Calu3 (cell line): ENCODE measurements around the gene UBE2Q2. TPM values are rescaled to one million over a fixed set of nuclear protein-coding genes. Genes with fewer than 3 reads are reported as not detected.
"Not testable (repeated sequence)": the region's sequence is repeated elsewhere in the genome, so short reads cannot be mapped to it uniquely, and the experiment has no call there.

Experiments used
- BruUV-seq: library from RNA; stranded (reverse); fragments of 400-500 nt; replicated peaks from 2 replicates; lab custom pipeline; 2021; lab: Mats Ljungman, UMichigan
- CTCF ChIA-PET: fragments of 300-600 bp; sonication (Branson Sonifier 250); formaldehyde crosslinking; loops from one replicate; lab custom pipeline; 2022; ENCODE audit warnings: antibody characterized with exemption; lab: Charles Lee
- DNase-seq: peaks from one replicate; pipeline ENCODE4 v3.0.0; 2022
- H3K27ac Mint-ChIP-seq: one replicate; pipeline ENCODE4 v1.8.0; 2022; ENCODE audit warnings: mixed read lengths; ENCODE audit not compliant: unreplicated experiment
- H3K27me3 Mint-ChIP-seq: one replicate; pipeline ENCODE4 v1.8.0; 2022; ENCODE audit warnings: mixed read lengths; ENCODE audit not compliant: unreplicated experiment
- H3K36me3 Mint-ChIP-seq: one replicate; pipeline ENCODE4 v1.8.0; 2022; ENCODE audit warnings: mild to moderate bottlenecking, moderate library complexity, mixed read lengths; ENCODE audit not compliant: insufficient read depth, unreplicated experiment
- H3K4me1 Mint-ChIP-seq: one replicate; pipeline ENCODE4 v1.8.0; 2022; ENCODE audit warnings: mild to moderate bottlenecking, low read depth, mixed read lengths; ENCODE audit not compliant: unreplicated experiment
- H3K4me3 Mint-ChIP-seq: one replicate; pipeline ENCODE4 v1.8.0; 2022; ENCODE audit warnings: mild to moderate bottlenecking, low read depth, moderate library complexity, mixed read lengths; ENCODE audit not compliant: unreplicated experiment
- H3K9me3 Mint-ChIP-seq: one replicate; pipeline ENCODE4 v1.8.0; 2022; ENCODE audit warnings: low read depth, mixed read lengths; ENCODE audit not compliant: unreplicated experiment
- CTCF ChIP-seq: fragments of 200-600 bp; IDR thresholded peaks from one replicate; pipeline ENCODE4 v1.8.0; 2022; ENCODE audit warnings: antibody characterized with exemption; ENCODE audit not compliant: unreplicated experiment
- intact Hi-C: fragments of 100-400 bp; cut with micrococcal nuclease; formaldehyde crosslinking; loops from one replicate; pipeline ENCODE4 v1.10.0; 2022; ENCODE audit not compliant: unreplicated experiment
- total RNA-seq: library from RNA; stranded (reverse); gene quantifications from 2 replicates; pipeline ENCODE4 v1.2.3, GENCODE V29; 2022

Gene UBE2Q2
- total RNA-seq, 1 experiment from 2014 or later = 34.7 TPM

- no peak for TF ChIP-seq CTCF
- Mint-ChIP-seq H3K27me3 (no peaks in the 10 kb centered on the region), H3K36me3 (no peaks in the 10 kb centered on the region), H3K4me3 (no peak overlapping the region), H3K4me1 (no peaks in the 10 kb centered on the region), H3K9me3 (no peaks in the 10 kb centered on the region), H3K27ac (no peak overlapping the region)
- CTCF ChIA-PET = no interaction called here
- no peak for DNase-seq
- intact Hi-C loops = no loop called here
- BruUV-seq = no TSS peak
Measured at GRCh38 chr15:75866916-75867315, 23.7 kb downstream of the UBE2Q2 start.

DNA sequence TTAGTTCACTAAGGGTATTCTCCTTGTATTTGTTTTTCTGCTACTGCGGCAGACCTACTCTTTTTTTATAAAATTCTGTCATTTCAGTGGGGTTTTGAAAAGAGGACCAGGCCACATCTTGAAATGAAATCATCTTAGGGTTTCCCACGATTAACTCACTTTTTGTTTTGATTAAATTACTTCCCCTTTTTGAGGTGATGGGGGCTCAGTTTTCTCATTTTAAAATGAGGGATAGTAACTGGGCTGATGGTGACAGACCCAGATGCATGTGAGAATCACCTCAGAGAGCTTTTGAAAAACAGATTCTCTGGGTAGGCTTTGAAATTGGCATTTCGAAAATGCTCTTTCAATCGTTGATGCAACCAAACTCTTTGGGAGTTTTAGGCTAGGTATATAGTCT lies 24.2 kb downstream of the UBE2Q2 start:
- H3K36me3 Mint-ChIP-seq = no peaks in the 10 kb centered on the region
- intact Hi-C loops = no loop called here

GRCh38 chr15:75868019-75868418 lies 24.8 kb downstream of the UBE2Q2 start:
- no peaks in the 10 kb centered on the region for H3K9me3 Mint-ChIP-seq
- H3K27me3 Mint-ChIP-seq = no peaks in the 10 kb centered on the region
- no peaks in the 10 kb centered on the region for H3K36me3 Mint-ChIP-seq
- no peak overlapping the region for H3K27ac Mint-ChIP-seq
- intact Hi-C loops = no loop called here
- no peak for DNase-seq
- no peaks in the 10 kb centered on the region for H3K4me1 Mint-ChIP-seq
- CTCF ChIA-PET = no interaction called here
- BruUV-seq = no TSS peak
- no peak overlapping the region for H3K4me3 Mint-ChIP-seq
- no peak for TF ChIP-seq CTCF

More for the DNA sequence above, 24.2 kb downstream of the UBE2Q2 start:
- CTCF ChIA-PET = no interaction called here
- no peak for TF ChIP-seq CTCF
- no TSS peak for BruUV-seq
- Mint-ChIP-seq H3K27ac (no peak overlapping the region), H3K9me3 (no peaks in the 10 kb centered on the region), H3K27me3 (no peaks in the 10 kb centered on the region), H3K4me1 (no peaks in the 10 kb centered on the region), H3K4me3 (no peak overlapping the region)
- no peak for DNase-seq

- no peak for TF ChIP-seq CTCF
- BruUV-seq = no TSS peak
- no peak overlapping the region for H3K27ac Mint-ChIP-seq
- H3K4me3 Mint-ChIP-seq = no peak overlapping the region
- H3K4me1 Mint-ChIP-seq = no peaks in the 10 kb centered on the region
- no peaks in the 10 kb centered on the region for H3K36me3 Mint-ChIP-seq
- no peaks in the 10 kb centered on the region for H3K27me3 Mint-ChIP-seq
- H3K9me3 Mint-ChIP-seq = no peaks in the 10 kb centered on the region
- intact Hi-C loops = no loop called here
- DNase-seq = no peak
- CTCF ChIA-PET = no interaction called here
Measured at GRCh38 chr15:75869446-75869845, 26.2 kb downstream of the UBE2Q2 start.

DNA sequence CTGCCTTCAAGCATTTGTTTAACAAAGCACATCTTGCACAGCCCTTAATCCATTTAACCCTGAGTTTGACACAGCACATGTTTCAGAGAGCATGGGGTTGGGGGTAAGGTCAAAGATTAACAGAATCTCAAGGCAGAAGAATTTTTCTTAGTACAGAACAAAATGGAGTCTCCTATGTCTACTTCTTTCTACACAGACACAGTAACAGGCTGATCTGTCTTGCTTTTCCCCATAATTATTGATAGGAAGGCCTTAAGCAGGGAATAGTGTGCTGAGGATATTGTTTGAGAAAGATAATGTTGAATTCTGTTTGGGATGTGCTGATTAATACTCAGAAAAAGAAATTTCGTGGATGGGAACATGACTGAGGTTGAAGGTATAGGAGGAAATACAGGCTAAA lies 28.3 kb downstream of the UBE2Q2 start:
- H3K27me3 Mint-ChIP-seq, H3K4me3 Mint-ChIP-seq, CTCF ChIA-PET, H3K36me3 Mint-ChIP-seq, H3K9me3 Mint-ChIP-seq, BruUV-seq, DNase-seq, H3K4me1 Mint-ChIP-seq, H3K27ac Mint-ChIP-seq, intact Hi-C loops: not testable (repeated sequence)
